Caki2 (cell line): Measurements from ENCODE around the gene DCLK1. TPM values are rescaled to one million over a fixed set of nuclear protein-coding genes. Genes with fewer than 3 reads are reported as not detected.

Source experiments
- DNase-seq: peaks from one replicate; pipeline ENCODE4 v3.0.0-alpha.2; 2015; ENCODE audit warnings: low read depth
- in situ Hi-C: cut with HindIII; loops from 2 replicates; pipeline ENCODE4 v1.10.0; 2016; ENCODE audit warnings: low sequenced_read_pairs, low pct_unique_long_range_greater_than_20kb, mixed read lengths
- total RNA-seq: library from RNA; depleted of rRNA; stranded (reverse); fragments of >200 nt; shearing (Covaris generic); gene quantifications from 2 replicates; pipeline ENCODE4 v1.2.3, GENCODE V29; 2014; ENCODE audit warnings: low replicate concordance

DCLK1 gene
- total RNA-seq, 1 experiment from 2014 or later: 3.7 TPM

DNA sequence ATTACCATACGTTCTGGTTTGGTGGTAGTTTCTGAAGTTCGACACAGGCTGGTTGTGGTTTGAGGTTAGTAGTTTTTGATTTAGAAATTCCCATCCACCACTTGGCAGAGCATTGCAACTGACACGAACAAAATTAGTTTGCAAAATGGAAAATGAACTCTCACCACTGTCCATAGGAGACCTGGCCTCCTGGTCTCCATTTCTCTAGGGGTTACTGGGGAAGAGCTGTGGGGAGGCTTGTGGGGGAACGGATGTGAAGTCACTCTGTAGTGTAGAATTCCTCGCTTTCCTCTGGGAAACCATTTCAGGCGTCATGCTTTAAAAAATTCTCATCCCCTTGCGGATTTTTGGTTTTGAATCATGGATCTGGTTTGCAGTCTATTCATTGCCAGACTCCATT, 333.2 kb downstream of the DCLK1 start:
- no peak for DNase-seq
- in situ Hi-C loops: no loop called here

DNA sequence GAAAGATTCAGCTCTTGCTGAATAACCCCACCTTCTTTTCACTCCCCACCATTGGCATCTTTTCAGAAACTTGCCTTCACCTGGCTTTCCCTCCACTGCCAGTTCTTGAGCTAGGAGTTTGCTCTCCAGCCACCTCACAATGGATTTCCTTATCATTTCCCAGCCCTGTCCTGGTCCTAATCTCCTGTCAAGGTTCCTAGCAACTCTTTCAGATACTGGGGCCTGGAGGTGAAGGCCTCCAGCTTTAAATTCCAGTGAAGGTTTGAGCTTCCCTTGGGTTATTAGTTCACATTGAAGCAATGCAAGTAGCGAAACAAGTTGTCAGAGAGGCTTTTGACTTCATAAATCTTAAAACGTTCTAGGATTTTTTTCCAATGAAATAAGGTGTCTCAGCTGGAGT, 333.9 kb downstream of the DCLK1 start:
- in situ Hi-C loops: no loop called here
- no peak for DNase-seq

- in situ Hi-C loops: no loop called here
These were observed 334.6 kb downstream of the DCLK1 start for GRCh38 chr13:35796623-35797022.

GRCh38 chr13:35794734-35795389, 336.3 kb downstream of the DCLK1 start:
- in situ Hi-C loops: no loop called here
- no peak for DNase-seq

More at GRCh38 chr13:35796623-35797022, 334.6 kb downstream of the DCLK1 start:
- no peak for DNase-seq

GRCh38 chr13:35793823-35794222, 337.4 kb downstream of the DCLK1 start:
- in situ Hi-C loops: no loop called here
- no peak for DNase-seq

DNA sequence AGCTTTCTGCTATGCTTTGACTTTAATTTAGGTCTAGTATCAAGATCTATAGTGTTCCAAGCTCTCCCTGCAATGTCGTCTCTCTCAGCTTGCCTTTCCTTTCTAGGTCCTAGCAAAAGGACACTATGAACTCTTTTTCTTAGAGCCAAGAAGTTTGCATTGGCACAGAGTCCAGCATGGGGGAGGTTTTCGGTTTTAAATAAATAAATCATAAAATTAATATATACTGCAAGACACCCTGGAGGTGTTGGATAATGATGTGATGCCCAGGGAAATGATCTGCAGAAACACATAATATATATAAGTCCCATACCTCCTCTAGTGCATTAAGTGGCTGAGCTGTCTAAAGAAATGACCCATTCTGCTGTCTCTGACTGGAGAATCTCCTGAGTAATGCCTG, 338.3 kb downstream of the DCLK1 start:
- in situ Hi-C loops: no loop called here

GRCh38 chr13:35792021-35792420, 339.2 kb downstream of the DCLK1 start:
- no peak for DNase-seq
- in situ Hi-C loops: no loop called here

More for the DNA sequence above, 338.3 kb downstream of the DCLK1 start:
- no peak for DNase-seq

DNA sequence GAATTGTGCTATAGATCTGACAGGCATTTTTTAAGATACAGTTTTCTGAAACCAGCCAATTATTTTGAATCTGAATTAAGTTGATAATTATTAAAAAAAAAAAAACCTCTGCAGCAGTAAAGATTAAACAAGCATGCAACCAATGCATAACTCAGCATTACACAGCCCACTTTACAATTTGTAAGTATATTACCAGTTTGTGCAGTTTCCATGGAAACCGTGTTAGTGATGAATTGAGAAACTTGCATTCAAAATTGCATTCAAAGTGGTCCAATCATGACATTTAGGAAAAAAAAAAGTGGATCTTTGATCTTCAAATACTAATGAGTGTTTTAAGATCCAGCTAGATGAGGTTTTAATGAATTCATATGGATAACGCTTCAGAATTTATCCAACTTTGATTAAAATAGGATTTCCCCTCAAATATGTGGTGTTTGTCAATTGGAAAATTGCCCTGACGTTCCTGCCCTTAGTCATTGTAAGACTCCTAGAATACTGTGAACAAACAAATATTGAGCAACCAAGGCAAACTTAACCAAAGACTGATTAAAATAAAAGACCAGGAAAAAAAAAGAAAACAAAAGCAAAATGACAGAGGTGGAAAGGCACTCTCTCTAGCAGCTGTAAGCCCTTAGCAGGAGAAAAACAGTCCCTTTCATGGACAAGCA, 339.9 kb downstream of the DCLK1 start:
- DNase-seq: no peak

DNA sequence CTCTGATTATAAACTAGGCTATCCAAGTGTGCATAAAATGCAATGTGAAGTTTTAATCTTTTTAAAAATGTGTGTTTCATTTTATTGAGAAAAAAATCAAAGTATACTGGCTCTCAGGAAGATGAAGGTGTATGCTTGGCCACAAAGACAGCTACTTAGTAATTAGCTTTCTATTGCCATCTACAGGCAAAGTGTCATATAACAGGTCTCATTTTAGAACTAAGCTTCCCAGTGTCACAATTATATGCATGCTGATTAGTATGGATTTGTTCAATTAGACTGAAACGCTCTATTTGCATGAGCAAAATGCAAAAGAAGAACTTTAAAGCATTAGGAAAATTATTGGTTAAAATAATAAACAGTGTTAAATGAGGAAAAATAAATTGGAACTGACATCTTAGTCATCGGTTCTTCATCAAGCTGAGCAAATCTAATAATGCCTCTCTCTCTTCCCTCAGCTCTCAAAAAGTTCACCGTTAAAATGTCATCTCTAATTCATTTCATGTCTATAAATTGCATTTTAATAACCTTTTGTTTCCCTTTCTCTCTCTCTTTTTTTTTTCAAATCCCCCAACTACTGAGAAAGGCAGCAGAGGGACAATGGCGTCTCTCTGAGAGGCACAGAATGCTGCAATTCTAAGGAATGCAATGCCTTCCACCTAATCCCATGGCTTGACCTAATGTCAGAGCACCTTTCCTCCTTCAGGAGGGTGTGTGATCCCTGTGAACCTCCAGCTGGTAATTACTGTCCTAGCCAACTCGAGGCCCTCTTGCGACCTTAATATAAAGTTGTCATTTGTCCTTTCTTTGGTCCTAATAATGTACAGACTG, 341.6 kb downstream of the DCLK1 start:
- DNase-seq: peak; percentile 11
- in situ Hi-C loops: no loop called here

More for the DNA sequence above, 339.9 kb downstream of the DCLK1 start:
- in situ Hi-C loops: no loop called here

DNA sequence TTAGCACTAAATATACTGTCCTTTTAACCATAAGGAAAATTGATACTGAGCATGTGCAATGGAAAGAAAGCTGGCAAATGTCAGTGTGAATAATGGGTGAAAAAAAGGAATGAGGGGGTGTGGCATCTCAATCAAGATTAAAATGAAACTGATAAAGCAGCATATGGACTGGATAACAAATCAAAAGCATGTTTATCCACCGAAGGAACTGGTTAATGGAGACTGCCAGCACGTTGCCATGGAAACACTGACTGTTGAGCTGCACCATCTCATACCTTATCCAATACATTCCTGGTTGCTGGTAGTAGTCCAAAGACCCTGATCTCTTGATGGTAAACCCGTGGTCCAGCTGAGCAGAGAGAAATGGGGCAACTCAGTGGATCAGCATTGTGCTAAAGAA, 343.2 kb downstream of the DCLK1 start:
- DNase-seq: no peak
- in situ Hi-C loops: no loop called here

GRCh38 chr13:35785576-35786303, 345.4 kb downstream of the DCLK1 start:
- DNase-seq: no peak
- in situ Hi-C loops: no loop called here

DNA sequence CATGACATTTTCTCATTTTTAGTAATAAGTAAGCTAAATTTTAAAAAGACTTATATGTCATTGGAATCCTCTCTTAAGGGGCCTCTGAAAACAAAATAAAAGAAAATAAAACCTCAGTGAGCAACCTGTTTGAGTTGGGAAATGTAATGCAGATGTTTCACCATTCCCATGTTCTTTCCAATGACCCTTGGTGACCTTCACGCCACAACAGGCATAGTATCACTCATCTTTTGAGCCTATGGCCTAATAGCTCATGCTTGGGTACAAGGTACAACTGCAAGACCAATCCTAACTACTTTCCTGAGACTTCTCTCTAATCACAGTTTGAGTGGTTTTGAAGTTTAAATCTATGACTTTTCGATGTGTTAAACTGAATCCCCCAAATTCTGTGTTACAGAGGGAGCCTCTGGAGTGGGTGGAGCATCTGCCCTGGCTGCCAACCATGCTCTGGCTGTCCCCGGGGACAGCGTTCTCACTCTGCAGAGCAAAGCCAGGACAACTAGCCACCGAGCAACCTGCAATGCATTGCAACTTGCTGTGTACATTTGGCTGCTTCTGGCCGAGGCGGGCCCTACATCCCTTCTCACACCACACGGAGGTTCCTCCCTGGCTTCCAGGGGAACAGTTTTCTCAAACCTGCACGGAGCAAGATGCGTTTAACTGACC, 346.8 kb downstream of the DCLK1 start:
- DNase-seq: no peak
- in situ Hi-C loops: no loop called here

DNA sequence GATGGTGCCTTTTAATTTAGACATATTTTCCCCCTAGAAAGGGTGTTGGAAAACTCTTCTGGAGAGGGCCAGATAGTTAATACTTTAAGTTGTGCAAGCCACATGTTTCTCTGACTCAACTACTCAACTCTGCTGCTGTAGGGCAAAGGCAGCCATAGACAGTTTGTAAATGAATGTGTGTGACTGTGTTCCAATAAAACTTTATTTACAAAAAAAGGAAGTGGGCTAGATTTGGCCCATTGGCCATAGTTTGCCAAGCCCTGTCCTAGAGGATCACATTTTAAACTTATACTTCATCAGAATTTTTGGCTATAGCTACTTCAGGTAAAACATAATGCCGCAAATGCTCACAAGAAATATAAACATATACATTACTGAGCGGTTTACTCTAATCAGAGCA, 348.4 kb downstream of the DCLK1 start:
- DNase-seq: no peak
- in situ Hi-C loops: no loop called here

GRCh38 chr13:35781036-35782000, 349.9 kb downstream of the DCLK1 start:
- no peak for DNase-seq
- in situ Hi-C loops: no loop called here

DNA sequence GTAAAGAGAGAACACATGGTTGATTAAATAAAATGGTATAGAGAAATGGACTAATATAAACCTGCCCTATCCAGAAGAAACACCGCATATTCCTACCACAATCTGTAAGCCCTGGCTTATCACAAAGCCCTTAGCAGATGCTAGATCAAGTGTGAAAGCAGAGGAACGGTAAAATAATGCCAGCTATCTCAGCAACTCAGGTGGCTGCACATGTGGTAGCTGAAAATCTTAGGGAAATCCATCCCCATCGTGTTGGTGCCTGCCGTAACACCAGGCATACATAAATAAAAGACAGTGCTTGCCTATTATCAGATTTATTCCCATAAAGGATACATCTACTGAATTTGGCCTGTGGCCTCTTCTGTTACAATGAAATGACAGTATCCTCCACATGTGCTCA, 350.6 kb downstream of the DCLK1 start:
- DNase-seq: no peak
- in situ Hi-C loops: no loop called here

DNA sequence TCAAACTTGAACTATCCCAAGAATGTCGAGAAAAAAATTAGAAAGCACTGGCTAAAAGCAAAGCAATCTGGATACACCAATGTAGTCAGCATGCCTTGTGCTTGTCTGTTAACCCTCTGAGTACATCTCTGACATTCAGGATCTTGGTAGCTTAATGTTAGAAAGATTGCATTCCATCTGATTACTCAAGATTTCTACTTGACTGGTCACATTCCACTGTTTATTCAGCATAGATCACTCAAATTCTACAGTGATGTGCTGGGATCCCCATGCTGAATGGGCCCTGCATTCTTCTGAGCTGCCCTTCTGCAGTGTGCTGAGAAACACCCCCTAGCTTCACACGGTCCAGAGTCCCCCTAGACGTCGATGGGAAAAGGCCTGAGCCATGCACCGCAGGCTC, 359.3 kb downstream of the DCLK1 start:
- in situ Hi-C loops: no loop called here
- peak; percentile 72 for DNase-seq

GRCh38 chr13:35770756-35771297, 360.4 kb downstream of the DCLK1 start:
- in situ Hi-C loops: no loop called here
- no peak for DNase-seq
